Stimulated activated CD4-positive, alpha-beta T cell treated with anti-CD3 and anti-CD28 coated beads, Interleukin-12 subunit alpha, Interleukin-12 subunit beta, amount 100 ng/mL, for 24 hours (primary cell): Measurements from ENCODE around the gene PCDHA9.

Experiments
- DNase-seq, 2 experiments: peaks; one replicate each; pipeline ENCODE4 v3.0.0-alpha.2; 2020; ENCODE audit warnings: low read depth in 2 of 2

The PCDHA9 gene

DNA sequence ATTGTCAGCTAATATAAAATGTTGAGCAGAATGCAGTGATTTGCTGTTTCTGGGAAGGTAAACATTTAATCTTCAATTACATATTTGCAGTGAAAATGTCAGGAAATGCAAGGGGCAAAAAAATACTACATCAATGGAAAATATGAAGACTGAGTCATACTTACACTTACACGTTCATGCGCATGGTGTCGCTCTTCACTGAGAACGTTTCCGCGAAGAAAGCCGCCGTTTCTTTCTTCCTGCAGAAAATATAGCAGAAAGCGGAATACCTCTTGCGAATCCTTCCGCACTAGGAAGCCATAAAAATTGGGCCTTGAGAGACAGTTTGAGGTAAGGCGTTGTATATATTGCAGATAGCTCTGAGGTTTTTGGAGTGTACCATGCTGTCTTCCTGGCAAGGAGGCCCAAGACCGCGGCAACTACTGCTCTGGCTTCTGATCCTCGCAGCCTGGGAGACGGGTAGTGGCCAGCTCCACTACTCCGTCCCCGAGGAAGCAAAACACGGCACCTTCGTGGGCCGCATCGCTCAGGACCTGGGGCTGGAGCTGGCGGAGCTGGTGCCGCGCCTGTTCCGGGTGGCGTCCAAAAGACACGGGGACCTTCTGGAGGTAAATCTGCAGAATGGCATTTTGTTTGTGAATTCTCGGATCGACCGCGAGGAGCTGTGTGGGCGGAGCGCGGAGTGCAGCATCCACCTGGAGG lies 33.9 kb downstream of the PCDHA9 start, which contains the start of gene PCDHA13:
Gene PCDHA13, plus strand, starts transcription at position 236 of the 702 bp plus-strand sequence. Its CDS starts 145 bp downstream, at position 381.
- no peak for DNase-seq

GRCh38 chr5:140882591-140882899 lies 34.4 kb downstream of the PCDHA9 start:
- DNase-seq = no peak

- no peak for DNase-seq
Measured at GRCh38 chr5:140883373-140883772, 35.2 kb downstream of the PCDHA9 start.

GRCh38 chr5:140883927-140884697 lies 35.9 kb downstream of the PCDHA9 start:
- no peak for DNase-seq
